Astrocyte (in vitro differentiated cells and primary cell): ENCODE results near the gene GRM4. TPM values are rescaled to one million over a fixed set of nuclear protein-coding genes. Genes with fewer than 3 reads are reported as not detected.

Source experiments
- DNase-seq: peaks from one replicate; pipeline ENCODE4 v3.0.0-alpha.2; 2010; ENCODE audit warnings: low read depth
- FAIRE-seq: peaks from 2 replicates; lab custom pipeline; 2011; peaks lifted over from hg19 to GRCh38; lab: Jason Lieb, UNC
- H2AFZ ChIP-seq: 2 replicates; pipeline ENCODE4 v1.6.0; 2012; ENCODE audit warnings: low read depth, low read length, inconsistent platforms
- H3K27ac ChIP-seq: 2 replicates; pipeline ENCODE4 v1.5.1; 2011; ENCODE audit warnings: low read depth, low read length, inconsistent platforms
- H3K27me3 ChIP-seq: 2 replicates; pipeline ENCODE4 v1.6.0; 2011; ENCODE audit warnings: low read length, inconsistent platforms; ENCODE audit not compliant: insufficient read depth
- H3K36me3 ChIP-seq: 2 replicates; pipeline ENCODE4 v1.5.1; 2011; ENCODE audit warnings: low read length, inconsistent platforms; ENCODE audit not compliant: insufficient read depth
- H3K4me1 ChIP-seq: 2 replicates; pipeline ENCODE4 v1.5.1; 2011; ENCODE audit warnings: low read length, inconsistent platforms; ENCODE audit not compliant: insufficient read depth
- H3K4me2 ChIP-seq: 2 replicates; pipeline ENCODE4 v1.6.0; 2012; ENCODE audit warnings: low read length, inconsistent platforms
- H3K4me3 ChIP-seq: 2 replicates; pipeline ENCODE4 v1.5.1; 2011; ENCODE audit warnings: low read depth, mild to moderate bottlenecking, low read length, inconsistent platforms; ENCODE audit not compliant: insufficient read depth
- H3K79me2 ChIP-seq: 2 replicates; pipeline ENCODE4 v1.6.0; 2012; ENCODE audit warnings: mild to moderate bottlenecking, low read length, inconsistent platforms; ENCODE audit not compliant: insufficient read depth
- H3K9ac ChIP-seq: 2 replicates; pipeline ENCODE4 v1.6.0; 2012; ENCODE audit warnings: mild to moderate bottlenecking, low read length, inconsistent platforms
- H3K9me3 ChIP-seq: 2 replicates; pipeline ENCODE4 v1.5.1; 2012; ENCODE audit warnings: low read depth, mild to moderate bottlenecking, low read length, inconsistent platforms; ENCODE audit not compliant: insufficient read depth
- H4K20me1 ChIP-seq: 2 replicates; pipeline ENCODE4 v1.6.0; 2012; ENCODE audit warnings: low read length, inconsistent platforms; ENCODE audit not compliant: insufficient read depth
- H3K27ac Mint-ChIP-seq: one replicate; pipeline ENCODE4 v1.8.0; 2021; ENCODE audit warnings: mild to moderate bottlenecking, mixed read lengths; ENCODE audit not compliant: unreplicated experiment
- H3K27me3 Mint-ChIP-seq: one replicate; pipeline ENCODE4 v1.8.0; 2021; ENCODE audit warnings: low read depth, mixed read lengths; ENCODE audit not compliant: unreplicated experiment
- H3K36me3 Mint-ChIP-seq: one replicate; pipeline ENCODE4 v1.8.0; 2021; ENCODE audit warnings: low read depth, mixed read lengths; ENCODE audit not compliant: unreplicated experiment
- H3K4me1 Mint-ChIP-seq: one replicate; pipeline ENCODE4 v1.8.0; 2021; ENCODE audit warnings: low read depth, mixed read lengths; ENCODE audit not compliant: unreplicated experiment
- H3K4me3 Mint-ChIP-seq: one replicate; pipeline ENCODE4 v1.8.0; 2021; ENCODE audit warnings: mild to moderate bottlenecking, moderate library complexity, mixed read lengths; ENCODE audit not compliant: unreplicated experiment
- H3K9me3 Mint-ChIP-seq: one replicate; pipeline ENCODE4 v1.8.0; 2021; ENCODE audit warnings: mild to moderate bottlenecking, mixed read lengths; ENCODE audit not compliant: unreplicated experiment
- EZH2 ChIP-seq: IDR thresholded peaks from 2 replicates; pipeline ENCODE4 v1.6.1; 2012; ENCODE audit warnings: mild to moderate bottlenecking, low read length, inconsistent platforms; ENCODE audit not compliant: insufficient read depth
- total RNA-seq: library from RNA; stranded (reverse); gene quantifications from 2 replicates; pipeline ENCODE4 v1.2.1, GENCODE V29; 2021
- TF ChIP-seq, protein P1 (sequence below): IDR thresholded peaks from 2 replicates; pipeline ENCODE4 v1.5.1; 2011; ENCODE audit warnings: low read depth, mild to moderate bottlenecking, inconsistent platforms, low read length, moderate library complexity; ENCODE audit not compliant: insufficient read depth

Gene GRM4
- total RNA-seq, 1 donor from 2014 or later: 0.30 TPM

GRCh38 chr6:34178357-34179105, 32.6 kb upstream of the GRM4 start:
- no peak overlapping the region for H2AFZ ChIP-seq
- no peaks in the 10 kb centered on the region for H3K27me3 ChIP-seq
- no peaks in the 10 kb centered on the region for H3K79me2 ChIP-seq
- no peaks in the 10 kb centered on the region for H3K36me3 Mint-ChIP-seq
- H3K27ac ChIP-seq: no peak overlapping the region
- H3K4me3 ChIP-seq: no peak overlapping the region
- peaks cover 3% of the 10 kb centered on the region for H3K9me3 Mint-ChIP-seq
- H3K9me3 ChIP-seq: no peaks in the 10 kb centered on the region
- H3K27me3 Mint-ChIP-seq: peaks cover 25% of the 10 kb centered on the region
- H3K4me1 ChIP-seq: no peaks in the 10 kb centered on the region
- no peak overlapping the region for H3K4me2 ChIP-seq
- no peak for TF ChIP-seq EZH2
- TF ChIP-seq, protein P1, sequence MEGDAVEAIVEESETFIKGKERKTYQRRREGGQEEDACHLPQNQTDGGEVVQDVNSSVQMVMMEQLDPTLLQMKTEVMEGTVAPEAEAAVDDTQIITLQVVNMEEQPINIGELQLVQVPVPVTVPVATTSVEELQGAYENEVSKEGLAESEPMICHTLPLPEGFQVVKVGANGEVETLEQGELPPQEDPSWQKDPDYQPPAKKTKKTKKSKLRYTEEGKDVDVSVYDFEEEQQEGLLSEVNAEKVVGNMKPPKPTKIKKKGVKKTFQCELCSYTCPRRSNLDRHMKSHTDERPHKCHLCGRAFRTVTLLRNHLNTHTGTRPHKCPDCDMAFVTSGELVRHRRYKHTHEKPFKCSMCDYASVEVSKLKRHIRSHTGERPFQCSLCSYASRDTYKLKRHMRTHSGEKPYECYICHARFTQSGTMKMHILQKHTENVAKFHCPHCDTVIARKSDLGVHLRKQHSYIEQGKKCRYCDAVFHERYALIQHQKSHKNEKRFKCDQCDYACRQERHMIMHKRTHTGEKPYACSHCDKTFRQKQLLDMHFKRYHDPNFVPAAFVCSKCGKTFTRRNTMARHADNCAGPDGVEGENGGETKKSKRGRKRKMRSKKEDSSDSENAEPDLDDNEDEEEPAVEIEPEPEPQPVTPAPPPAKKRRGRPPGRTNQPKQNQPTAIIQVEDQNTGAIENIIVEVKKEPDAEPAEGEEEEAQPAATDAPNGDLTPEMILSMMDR: no peak
- H3K4me3 Mint-ChIP-seq: no peak overlapping the region
- H4K20me1 ChIP-seq: no peaks in the 10 kb centered on the region
- no peaks in the 10 kb centered on the region for H3K4me1 Mint-ChIP-seq
- no peak overlapping the region for H3K27ac Mint-ChIP-seq
- DNase-seq (no peak), FAIRE-seq (no peak)
- no peaks in the 10 kb centered on the region for H3K36me3 ChIP-seq
- H3K9ac ChIP-seq: no peak overlapping the region

- no peaks in the 10 kb centered on the region for H3K4me1 Mint-ChIP-seq
- Histone ChIP-seq H3K27ac (no peak overlapping the region), H3K4me1 (no peaks in the 10 kb centered on the region), H3K4me2 (no peak overlapping the region), H3K79me2 (no peaks in the 10 kb centered on the region), H2AFZ (no peak overlapping the region), H3K9ac (no peak overlapping the region), H3K36me3 (no peaks in the 10 kb centered on the region), H4K20me1 (no peaks in the 10 kb centered on the region), H3K27me3 (no peaks in the 10 kb centered on the region), H3K9me3 (no peaks in the 10 kb centered on the region), H3K4me3 (no peak overlapping the region)
- no peak overlapping the region for H3K27ac Mint-ChIP-seq
- H3K36me3 Mint-ChIP-seq: no peaks in the 10 kb centered on the region
- no peak overlapping the region for H3K4me3 Mint-ChIP-seq
- DNase-seq (no peak), FAIRE-seq (no peak)
- no peak for TF ChIP-seq EZH2
- TF ChIP-seq, protein P1: no peak
- H3K27me3 Mint-ChIP-seq: peaks cover 27% of the 10 kb centered on the region
- H3K9me3 Mint-ChIP-seq: no peaks in the 10 kb centered on the region
Observed at GRCh38 chr6:34177181-34177591, 31.3 kb upstream of the GRM4 start.
